Diencephalon (tissue), 1 donor: ENCODE results near the gene TLX1. TPM values are rescaled to one million over a fixed set of nuclear protein-coding genes. Genes with fewer than 3 reads are reported as not detected.

Source experiments
- total RNA-seq: library from RNA; depleted of rRNA; stranded (reverse); fragments of >200 nt; gene quantifications from one replicate; pipeline ENCODE4 v1.2.3, GENCODE V29; 2014

The TLX1 gene
- not detected for total RNA-seq

DNA sequence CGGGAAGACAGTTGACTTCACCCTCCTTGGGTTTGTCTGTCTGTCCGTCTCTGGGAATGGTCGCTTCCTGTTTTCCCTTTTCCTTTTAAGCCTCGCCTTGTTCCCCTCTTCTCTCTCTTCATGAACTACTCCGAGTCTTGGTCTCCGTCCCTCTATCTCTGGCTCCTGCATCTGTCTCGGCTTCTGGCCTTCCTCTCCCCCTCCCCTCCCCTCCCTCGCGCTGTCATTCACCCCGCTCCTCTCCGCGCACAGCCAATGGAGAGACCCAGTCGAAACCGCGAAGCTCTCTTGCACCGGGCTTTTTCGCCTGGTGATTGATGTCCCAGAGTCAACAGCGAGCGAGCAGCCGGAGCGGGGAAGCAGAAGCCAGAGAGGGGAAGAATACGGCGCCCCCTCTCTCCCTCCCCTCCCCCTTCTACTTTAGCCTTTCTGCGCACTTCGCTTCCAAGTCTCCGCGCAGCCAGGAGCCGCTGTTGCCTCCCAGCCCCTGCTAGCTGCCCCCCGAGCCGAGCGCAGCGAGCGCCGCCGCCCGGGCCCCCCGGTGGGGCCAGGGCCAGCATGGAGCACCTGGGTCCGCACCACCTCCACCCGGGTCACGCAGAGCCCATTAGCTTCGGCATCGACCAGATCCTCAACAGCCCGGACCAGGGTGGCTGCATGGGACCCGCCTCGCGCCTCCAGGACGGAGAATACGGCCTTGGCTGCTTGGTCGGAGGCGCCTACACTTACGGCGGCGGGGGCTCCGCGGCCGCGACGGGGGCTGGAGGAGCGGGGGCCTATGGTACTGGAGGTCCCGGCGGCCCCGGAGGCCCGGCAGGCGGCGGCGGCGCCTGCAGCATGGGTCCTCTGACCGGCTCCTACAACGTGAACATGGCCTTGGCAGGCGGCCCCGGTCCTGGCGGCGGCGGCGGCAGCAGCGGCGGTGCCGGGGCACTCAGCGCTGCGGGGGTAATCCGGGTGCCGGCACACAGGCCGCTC lies at the start of gene TLX1:
TSS of gene TLX1 (plus strand) at position 317 of the 978 bp plus-strand sequence. CDS start at position 559, 242 bp downstream.

Other genes starting within 250 kb of the TLX1 start
- 54.0 TPM for gene SLF2, start 218.3 kb upstream of the TLX1 start, total RNA-seq
- gene SEMA4G, start 161.8 kb upstream of the TLX1 start, total RNA-seq, result 17.5 TPM
- gene MRPL43, start 143.8 kb upstream of the TLX1 start, total RNA-seq, result 39.0 TPM
- gene TWNK, start 143.8 kb upstream of the TLX1 start, total RNA-seq, result 5.5 TPM
- gene LZTS2, start 131.5 kb upstream of the TLX1 start, total RNA-seq, result 18.5 TPM
- 7.2 TPM for gene PDZD7, start 100.2 kb upstream of the TLX1 start, total RNA-seq
- 37.4 TPM for gene SFXN3, start 100.1 kb upstream of the TLX1 start, total RNA-seq
- 1.2 TPM for gene KAZALD1, start 69.3 kb upstream of the TLX1 start, total RNA-seq
- gene LBX1, start 98.2 kb downstream of the TLX1 start, total RNA-seq, result not detected
- gene BTRC, start 222.9 kb downstream of the TLX1 start, total RNA-seq, result 63.0 TPM